ENCODE data around the gene MGME1. TPM values are rescaled to one million over a fixed set of nuclear protein-coding genes. Genes with fewer than 3 reads are reported as not detected.

MGME1 gene
- total and polyA plus RNA-seq, 2 of the 13 experiments (the other 11 are each of a cell fraction or from before 2014, with no cell fraction given) = 36.7 to 66.6 TPM

GRCh38 chr20:17960927-17961586 lies 7.8 kb upstream of the MGME1 start (continued):
- TF ChIP-seq REST (IDR thresholded peaks at IDR 0.05; ENCODE audit: borderline replicate concordance in 1 of 2, low read depth in 1 of 2, low read length in 2 of 2) = peak in 1 of 2 experiments; percentile 37; a peak in 1 of 4 replicates
- peak; percentile 74 for TF ChIP-seq ZBED4 (CRISPR knock-in tag; IDR thresholded peaks at IDR 0.05; ENCODE audit: borderline replicate concordance)
- peak; percentile 55; the same call in 1 of the 2 replicates for TF ChIP-seq ZNF639 (CRISPR knock-in tag; conservative IDR thresholded peaks at IDR 0.05)
- no peak for TF ChIP-seq ZNF547 (CRISPR knock-in tag; IDR thresholded peaks at IDR 0.05)
- peak; percentile 38; the same call in 1 of the 2 replicates for TF ChIP-seq RXRA (CRISPR knock-in tag; IDR thresholded peaks at IDR 0.05)
- TF ChIP-seq ZNF281 (CRISPR knock-in tag; IDR thresholded peaks at IDR 0.05; ENCODE audit: borderline replicate concordance) = no peak; the same call in 1 of the 2 replicates
- peak; percentile 88 for TF ChIP-seq SALL1 (CRISPR knock-in tag; IDR thresholded peaks at IDR 0.05)
- TF ChIP-seq ATF7 (IDR thresholded peaks at IDR 0.05) = no peak
- no peak for TF ChIP-seq ATF7 (CRISPR knock-in tag; IDR thresholded peaks at IDR 0.05)
- peak; percentile 64; the same call in 1 of the 2 replicates for TF ChIP-seq ZBTB43 (CRISPR knock-in tag; conservative IDR thresholded peaks at IDR 0.05)
- TF ChIP-seq SSRP1 (CRISPR knock-in tag; IDR thresholded peaks at IDR 0.05) = peak; percentile 76; the same call in 1 of the 2 replicates
- no peak for TF ChIP-seq SP4 (CRISPR knock-in tag; IDR thresholded peaks at IDR 0.05)
- TF ChIP-seq RXRB (CRISPR knock-in tag; IDR thresholded peaks at IDR 0.05; ENCODE audit: borderline replicate concordance) = peak; percentile 88; the same call in 1 of the 2 replicates
- 0 out of 2 replicates have a peak, but pooled peaks have one; percentile 49 for TF ChIP-seq ZNF567 (CRISPR knock-in tag; IDR thresholded peaks at IDR 0.05; ENCODE audit: borderline replicate concordance)
- TF ChIP-seq ETV6 (CRISPR knock-in tag; conservative IDR thresholded peaks at IDR 0.05) = 0 out of 2 replicates have a peak, but pooled peaks have one; percentile 50

Data from HepG2 (cell line).